ENCODE results near the gene KLK5.

DNA sequence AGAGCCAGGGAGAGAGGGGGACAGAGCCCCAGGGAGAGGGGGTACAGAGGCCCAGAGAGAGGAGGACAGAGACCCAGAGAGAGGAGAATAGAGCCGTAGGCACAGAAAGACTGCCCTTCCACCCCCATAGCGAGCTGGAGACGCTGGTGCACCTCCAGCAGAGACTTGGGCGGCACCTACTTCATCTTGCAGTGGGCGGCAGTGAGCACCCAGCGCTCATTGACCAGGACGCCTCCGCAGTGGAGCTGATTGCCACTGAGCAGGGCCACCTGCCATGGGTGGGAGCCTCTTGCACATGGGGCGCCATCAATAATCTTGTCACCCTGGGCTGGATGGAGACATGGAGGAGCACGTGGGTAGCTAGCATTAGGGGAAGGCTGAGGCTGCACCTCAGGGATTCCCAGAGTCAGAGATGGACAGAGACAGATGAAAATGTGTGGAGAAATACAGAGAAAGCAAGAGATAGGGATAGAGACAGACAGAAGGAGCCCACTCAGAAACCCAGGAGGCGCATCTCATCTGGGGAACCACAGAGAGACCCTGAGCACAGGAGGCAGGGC is 28.8 kb upstream of the KLK5 start:
- no peak for TF ChIP-seq EZH2 (IDR thresholded peaks at IDR 0.05)
- TF ChIP-seq POLR2AphosphoS5 (IDR thresholded peaks at IDR 0.05; ENCODE audit: borderline replicate concordance, low read depth, low read length), result no peak
